Nucleus accumbens (tissue), 56 donors: ENCODE results near the gene UBASH3A.
"Not testable (repeated sequence)": the region's sequence is repeated elsewhere in the genome, so short reads cannot be mapped to it uniquely, and the experiment has no call there.

Experiments
- DNase-seq, 56 donors: peaks; one replicate each; lab custom pipeline; 2025; lab: John Stamatoyannopoulos, UW

UBASH3A gene

GRCh38 chr21:42408718-42409117 is 5.0 kb downstream of the UBASH3A start:
- not testable (repeated sequence) for DNase-seq

GRCh38 chr21:42409366-42409765 is 5.7 kb downstream of the UBASH3A start:
- DNase-seq = no peak

GRCh38 chr21:42411197-42411869 is 7.6 kb downstream of the UBASH3A start:
- DNase-seq = no peak

- no peak for DNase-seq
Observed at GRCh38 chr21:42411891-42412635, 8.4 kb downstream of the UBASH3A start.

GRCh38 chr21:42412636-42412933 is 8.9 kb downstream of the UBASH3A start:
- DNase-seq = no peak

GRCh38 chr21:42413093-42413492 is 9.4 kb downstream of the UBASH3A start:
- DNase-seq = no peak

GRCh38 chr21:42413500-42413899 is 9.8 kb downstream of the UBASH3A start:
- peak in 11 of 56 donors; percentile 3 to 50 (median 20) for DNase-seq

- DNase-seq = no peak
Observed at GRCh38 chr21:42414066-42414465, 10.4 kb downstream of the UBASH3A start.

- no peak for DNase-seq
Observed at GRCh38 chr21:42414553-42414927, 10.8 kb downstream of the UBASH3A start.

GRCh38 chr21:42414928-42415769 is 11.4 kb downstream of the UBASH3A start:
- DNase-seq = peak in 7 of 56 donors; percentile 6 to 63 (median 41)

GRCh38 chr21:42417533-42417932 is 13.8 kb downstream of the UBASH3A start:
- DNase-seq = no peak

- DNase-seq = no peak
Observed at GRCh38 chr21:42418886-42419285, 15.2 kb downstream of the UBASH3A start.

- no peak for DNase-seq
Observed at GRCh38 chr21:42419845-42420244, 16.1 kb downstream of the UBASH3A start.

GRCh38 chr21:42421018-42421793 is 17.5 kb downstream of the UBASH3A start:
- DNase-seq = no peak

- DNase-seq = no peak
Observed at GRCh38 chr21:42423197-42423675, 19.5 kb downstream of the UBASH3A start.

- DNase-seq = no peak
Observed at GRCh38 chr21:42423685-42424084, 20.0 kb downstream of the UBASH3A start.

- DNase-seq = no peak
Observed at GRCh38 chr21:42424914-42425541, 21.3 kb downstream of the UBASH3A start.

GRCh38 chr21:42425591-42425990 is 21.9 kb downstream of the UBASH3A start:
- DNase-seq = no peak

GRCh38 chr21:42426424-42426823 is 22.7 kb downstream of the UBASH3A start:
- no peak for DNase-seq

GRCh38 chr21:42426876-42427480 is 23.3 kb downstream of the UBASH3A start:
- DNase-seq = no peak
